Karpas-422 (cell line): Measurements from ENCODE around the gene MSANTD1. TPM values are rescaled to one million over a fixed set of nuclear protein-coding genes. Genes with fewer than 3 reads are reported as not detected.

Experiments
- DNase-seq: peaks from one replicate; pipeline ENCODE4 v3.0.0-alpha.2; 2015
- H2AFZ ChIP-seq: fragments of 200-600 bp; sonication (generic); 2 replicates; pipeline ENCODE4 v1.6.1; 2014; ENCODE audit warnings: antibody characterized with exemption, low read length, mixed read lengths
- H3K27ac ChIP-seq: fragments of 200-600 bp; sonication (generic); 2 replicates; pipeline ENCODE4 v1.5.1; 2014; ENCODE audit warnings: mild to moderate bottlenecking, low read length, moderate library complexity
- H3K27me3 ChIP-seq: fragments of 200-600 bp; sonication (generic); 2 replicates; pipeline ENCODE4 v1.6.1; 2014; ENCODE audit warnings: low read length, mixed read lengths
- H3K36me3 ChIP-seq: fragments of 200-600 bp; sonication (generic); 2 replicates; pipeline ENCODE4 v1.6.1; 2014; ENCODE audit warnings: low read length, mixed read lengths; ENCODE audit not compliant: insufficient read depth
- H3K4me1 ChIP-seq: fragments of 200-600 bp; sonication (generic); 2 replicates; pipeline ENCODE4 v1.6.1; 2014; ENCODE audit warnings: mild to moderate bottlenecking, low read length, mixed read lengths
- H3K4me2 ChIP-seq: fragments of 200-600 bp; sonication (generic); 2 replicates; pipeline ENCODE4 v1.6.1; 2014; ENCODE audit warnings: low read length, low read depth, mild to moderate bottlenecking; ENCODE audit not compliant: poor library complexity, severe bottlenecking
- H3K4me3 ChIP-seq: fragments of 200-600 bp; sonication (generic); 2 replicates; pipeline ENCODE4 v1.5.1; 2014; ENCODE audit warnings: mild to moderate bottlenecking, antibody characterized with exemption, low read length, mixed read lengths
- H3K79me2 ChIP-seq: fragments of 200-600 bp; sonication (generic); 2 replicates; pipeline ENCODE4 v1.6.1; 2014; ENCODE audit warnings: mild to moderate bottlenecking, low read length, mixed read lengths
- H3K9ac ChIP-seq: fragments of 200-600 bp; sonication (generic); 2 replicates; pipeline ENCODE4 v1.6.0; 2014; ENCODE audit warnings: low read length
- H3K9me2 ChIP-seq: fragments of 200-600 bp; sonication (generic), shearing (Covaris generic); replicated peaks from 2 replicates; pipeline ENCODE4 v1.6.0; 2014; ENCODE audit warnings: mild to moderate bottlenecking, low read length, moderate library complexity; ENCODE audit not compliant: insufficient read depth
- H3K9me3 ChIP-seq: fragments of 300-700, 200-600 bp; sonication (generic); 2 replicates; pipeline ENCODE4 v1.6.1; 2014; ENCODE audit warnings: low read length, mixed read lengths
- H4K20me1 ChIP-seq: fragments of 200-600 bp; sonication (generic); 2 replicates; pipeline ENCODE4 v1.6.1; 2014; ENCODE audit warnings: mild to moderate bottlenecking, antibody characterized with exemption, low read length, low read depth; ENCODE audit not compliant: insufficient read depth
- total RNA-seq: library from RNA; depleted of rRNA; stranded (reverse); fragments of >200 nt; shearing (Covaris generic); gene quantifications from 2 replicates; pipeline ENCODE4 v1.2.3, GENCODE V29; 2014; ENCODE audit warnings: low replicate concordance

Gene MSANTD1
- total RNA-seq, 1 experiment from 2014 or later: 0.52 TPM

DNA sequence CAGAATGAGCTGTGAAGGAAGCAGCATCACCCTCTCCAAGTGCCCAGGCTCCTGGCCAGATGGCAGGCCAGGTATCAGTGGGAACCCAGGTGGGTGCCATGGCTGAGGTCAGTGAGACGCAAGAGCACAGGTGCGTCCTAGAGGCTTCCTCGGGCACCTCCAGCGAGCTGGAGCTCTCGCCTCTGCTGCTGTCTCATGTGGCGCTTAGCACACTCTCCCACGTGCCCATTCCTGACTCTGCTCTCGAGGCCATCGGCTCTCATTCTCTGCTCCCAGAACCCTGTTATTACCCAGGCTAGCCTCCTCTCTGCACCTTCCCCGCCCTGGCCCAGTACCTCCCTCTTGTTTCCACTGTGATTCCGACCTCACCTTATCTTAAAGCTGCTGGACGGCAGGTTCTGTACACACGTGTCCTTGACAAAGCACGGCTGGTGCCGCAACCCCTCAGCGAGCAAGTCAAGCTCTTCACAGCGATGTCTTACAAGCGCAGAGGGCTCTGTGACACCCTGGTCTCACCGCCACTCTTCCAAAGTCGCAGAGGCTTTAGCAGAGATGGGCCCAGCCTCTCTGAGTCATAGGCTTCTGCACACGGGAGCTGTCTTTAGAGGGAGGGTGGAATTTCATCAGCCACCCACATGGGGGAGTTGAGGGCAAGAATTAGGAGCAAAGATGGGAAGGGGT lies 15.4 kb upstream of the MSANTD1 start:
- Histone ChIP-seq H3K4me3 (no peak overlapping the region), H3K4me1 (no peaks in the 10 kb centered on the region), H3K27me3 (no peaks in the 10 kb centered on the region), H3K9me2 (no peaks in the 10 kb centered on the region), H3K9ac (no peak overlapping the region), H2AFZ (no peak overlapping the region), H3K79me2 (no peaks in the 10 kb centered on the region), H3K9me3 (no peaks in the 10 kb centered on the region), H4K20me1 (no peaks in the 10 kb centered on the region), H3K36me3 (peaks cover 12% of the 10 kb centered on the region), H3K27ac (no peak overlapping the region), H3K4me2 (no peak overlapping the region)
- DNase-seq: no peak

DNA sequence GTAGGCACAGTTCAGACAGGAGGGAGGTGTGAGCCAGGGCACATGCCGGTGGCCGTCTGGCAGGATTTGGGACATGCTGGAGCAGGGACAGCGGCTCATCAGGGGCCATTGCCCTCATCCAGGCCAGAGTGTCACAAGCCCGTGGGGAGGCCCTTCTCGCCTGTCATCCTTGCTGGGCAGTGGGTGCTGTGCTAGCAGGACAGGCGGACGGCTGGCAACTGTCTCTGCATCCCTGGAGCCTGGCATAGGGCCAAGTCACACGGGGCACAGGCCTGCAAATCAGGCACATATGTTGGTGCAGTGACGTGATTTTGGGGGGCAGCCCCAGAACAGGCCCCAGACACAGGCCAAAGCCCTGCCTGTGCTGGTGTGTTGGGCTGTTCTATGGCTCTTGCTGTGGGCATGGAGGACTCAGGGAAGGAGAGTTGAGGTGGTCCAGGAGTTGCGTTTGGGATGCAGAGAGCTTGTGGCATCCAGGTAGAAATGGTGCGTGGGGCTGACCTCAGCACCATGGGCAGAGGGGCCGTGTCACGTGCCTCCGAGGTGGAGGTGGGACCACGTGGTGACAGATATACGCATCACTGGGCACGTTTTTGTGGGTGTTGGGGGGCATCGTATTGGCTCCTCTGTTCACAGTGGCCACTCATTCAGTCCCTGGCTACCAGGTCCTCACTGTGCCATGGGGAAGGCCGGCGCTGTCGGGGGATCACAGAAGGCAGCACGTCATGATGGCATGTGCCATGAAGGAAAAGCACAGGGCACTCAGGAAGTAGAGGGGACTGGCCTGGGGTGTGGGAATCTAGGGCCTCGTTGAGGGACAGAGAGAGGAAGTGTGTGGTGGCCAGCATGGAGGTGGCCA lies 14.6 kb upstream of the MSANTD1 start:
- DNase-seq: no peak
- Histone ChIP-seq H3K27me3 (no peaks in the 10 kb centered on the region), H3K79me2 (no peaks in the 10 kb centered on the region), H3K9ac (no peak overlapping the region), H3K9me2 (no peaks in the 10 kb centered on the region), H3K4me2 (no peak overlapping the region), H3K36me3 (peaks cover 3% of the 10 kb centered on the region), H3K27ac (no peak overlapping the region), H3K9me3 (no peaks in the 10 kb centered on the region), H3K4me1 (no peaks in the 10 kb centered on the region), H2AFZ (no peak overlapping the region), H3K4me3 (no peak overlapping the region), H4K20me1 (no peaks in the 10 kb centered on the region)

DNA sequence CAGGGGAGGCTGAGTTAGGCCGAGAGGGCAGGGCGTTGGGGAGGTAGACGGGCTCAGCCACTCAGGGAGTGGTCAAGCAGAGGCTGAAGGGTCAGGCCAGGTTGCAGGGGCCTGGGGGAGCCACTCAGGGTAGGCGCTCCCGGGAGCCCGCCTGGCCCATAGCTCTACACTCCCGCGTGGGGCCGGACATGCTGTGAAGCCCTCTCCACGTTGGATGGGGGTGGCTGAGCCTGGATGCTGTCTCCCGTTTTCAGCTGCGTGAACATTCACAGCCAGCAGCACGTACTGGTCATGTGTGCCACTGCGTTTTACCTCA lies 14.0 kb upstream of the MSANTD1 start:
- no peaks in the 10 kb centered on the region for H3K9me3 ChIP-seq
- H4K20me1 ChIP-seq: no peaks in the 10 kb centered on the region
- no peak overlapping the region for H3K4me3 ChIP-seq
- no peaks in the 10 kb centered on the region for H3K9me2 ChIP-seq
- H3K27me3 ChIP-seq: no peaks in the 10 kb centered on the region
- H3K4me2 ChIP-seq: no peak overlapping the region
- no peak overlapping the region for H3K27ac ChIP-seq
- no peak for DNase-seq
- no peaks in the 10 kb centered on the region for H3K79me2 ChIP-seq
- H3K4me1 ChIP-seq: no peaks in the 10 kb centered on the region
- no peak overlapping the region for H3K9ac ChIP-seq
- no peaks in the 10 kb centered on the region for H3K36me3 ChIP-seq
- no peak overlapping the region for H2AFZ ChIP-seq

DNA sequence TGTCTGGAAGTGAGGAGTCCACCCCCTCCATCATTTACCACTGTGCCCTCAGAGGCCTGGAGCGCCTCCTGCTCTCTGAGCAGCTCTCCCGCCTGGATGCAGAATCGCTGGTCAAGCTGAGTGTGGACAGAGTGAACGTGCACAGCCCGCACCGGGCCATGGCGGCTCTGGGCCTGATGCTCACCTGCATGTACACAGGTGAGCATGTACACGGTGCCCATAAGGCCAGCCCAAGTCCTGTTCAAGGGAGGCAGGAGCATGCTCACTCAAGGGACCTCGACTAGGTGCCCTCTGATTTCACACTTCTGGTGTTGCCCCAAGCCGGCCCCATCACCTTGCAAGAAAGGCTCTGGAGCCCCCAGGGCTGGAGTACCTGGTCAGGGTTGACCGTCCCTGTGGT lies 13.4 kb upstream of the MSANTD1 start:
- no peaks in the 10 kb centered on the region for H3K27me3 ChIP-seq
- H3K4me1 ChIP-seq: no peaks in the 10 kb centered on the region
- H3K79me2 ChIP-seq: no peaks in the 10 kb centered on the region
- H3K27ac ChIP-seq: no peak overlapping the region
- H3K36me3 ChIP-seq: no peaks in the 10 kb centered on the region
- no peak overlapping the region for H3K4me2 ChIP-seq
- no peaks in the 10 kb centered on the region for H3K9me3 ChIP-seq
- H3K9me2 ChIP-seq: no peaks in the 10 kb centered on the region
- no peaks in the 10 kb centered on the region for H4K20me1 ChIP-seq
- DNase-seq: no peak
- no peak overlapping the region for H2AFZ ChIP-seq
- H3K4me3 ChIP-seq: no peak overlapping the region
- H3K9ac ChIP-seq: no peak overlapping the region

DNA sequence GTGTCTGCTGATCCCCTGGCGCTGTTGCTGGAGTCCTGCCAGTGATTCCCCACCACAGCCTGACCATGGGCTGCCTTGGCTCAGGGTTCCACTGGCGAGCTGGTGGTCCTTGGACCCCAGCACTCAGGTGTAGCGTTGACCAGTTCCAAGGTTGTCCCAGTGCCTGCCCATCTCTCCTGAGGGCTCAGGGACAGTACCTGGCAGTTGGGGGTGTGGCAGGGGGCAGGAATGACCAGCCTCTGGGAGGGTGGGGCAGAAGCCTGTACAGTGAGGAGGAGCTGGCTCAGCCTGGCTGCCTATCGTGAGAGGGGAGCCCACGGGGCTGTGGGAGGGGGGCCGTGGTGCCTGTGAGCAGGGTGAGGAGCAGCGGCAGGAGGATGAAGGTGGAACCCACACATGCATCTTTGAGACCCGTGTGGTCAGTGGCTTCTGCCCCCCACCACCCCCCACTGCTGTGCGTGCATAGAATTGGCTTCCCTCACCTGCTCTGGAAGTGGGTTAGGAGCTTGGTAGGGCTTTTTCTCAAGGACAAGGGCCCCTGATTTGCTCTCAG lies 12.6 kb upstream of the MSANTD1 start:
- H4K20me1 ChIP-seq: no peaks in the 10 kb centered on the region
- no peaks in the 10 kb centered on the region for H3K9me3 ChIP-seq
- H3K27ac ChIP-seq: no peak overlapping the region
- H3K36me3 ChIP-seq: no peaks in the 10 kb centered on the region
- H3K79me2 ChIP-seq: no peaks in the 10 kb centered on the region
- no peak for DNase-seq
- H3K9me2 ChIP-seq: no peaks in the 10 kb centered on the region
- no peak overlapping the region for H3K4me2 ChIP-seq
- H2AFZ ChIP-seq: no peak overlapping the region
- H3K4me1 ChIP-seq: no peaks in the 10 kb centered on the region
- H3K9ac ChIP-seq: no peak overlapping the region
- H3K4me3 ChIP-seq: no peak overlapping the region
- H3K27me3 ChIP-seq: no peaks in the 10 kb centered on the region

DNA sequence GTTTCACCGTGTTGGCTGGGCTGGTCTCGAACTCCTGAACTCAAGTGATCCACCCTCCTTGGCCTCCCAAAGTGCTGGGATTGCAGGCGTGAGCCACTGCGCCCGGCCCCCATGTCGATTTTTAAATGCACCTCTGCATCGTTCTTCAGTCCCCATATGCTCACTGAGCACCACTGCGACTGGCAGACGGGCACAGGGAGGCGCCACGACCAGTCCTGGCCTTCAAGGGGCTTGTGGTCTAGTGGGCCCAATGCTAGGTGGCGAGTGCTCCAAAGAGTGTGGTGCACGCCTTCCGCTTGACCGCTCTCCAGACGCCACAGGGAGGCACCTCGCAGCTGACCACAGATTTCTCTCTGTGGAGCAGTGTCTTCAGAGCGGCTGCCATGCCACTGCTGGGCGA lies 11.7 kb upstream of the MSANTD1 start:
- no peaks in the 10 kb centered on the region for H3K27me3 ChIP-seq
- no peak overlapping the region for H3K9ac ChIP-seq
- H2AFZ ChIP-seq: no peak overlapping the region
- DNase-seq: no peak
- no peaks in the 10 kb centered on the region for H3K9me2 ChIP-seq
- no peak overlapping the region for H3K27ac ChIP-seq
- no peaks in the 10 kb centered on the region; the same call in 1 of the 2 replicates for H3K36me3 ChIP-seq
- no peaks in the 10 kb centered on the region for H3K79me2 ChIP-seq
- no peaks in the 10 kb centered on the region for H3K4me1 ChIP-seq
- H3K9me3 ChIP-seq: no peaks in the 10 kb centered on the region
- no peaks in the 10 kb centered on the region for H4K20me1 ChIP-seq
- no peak overlapping the region for H3K4me3 ChIP-seq
- no peak overlapping the region for H3K4me2 ChIP-seq

DNA sequence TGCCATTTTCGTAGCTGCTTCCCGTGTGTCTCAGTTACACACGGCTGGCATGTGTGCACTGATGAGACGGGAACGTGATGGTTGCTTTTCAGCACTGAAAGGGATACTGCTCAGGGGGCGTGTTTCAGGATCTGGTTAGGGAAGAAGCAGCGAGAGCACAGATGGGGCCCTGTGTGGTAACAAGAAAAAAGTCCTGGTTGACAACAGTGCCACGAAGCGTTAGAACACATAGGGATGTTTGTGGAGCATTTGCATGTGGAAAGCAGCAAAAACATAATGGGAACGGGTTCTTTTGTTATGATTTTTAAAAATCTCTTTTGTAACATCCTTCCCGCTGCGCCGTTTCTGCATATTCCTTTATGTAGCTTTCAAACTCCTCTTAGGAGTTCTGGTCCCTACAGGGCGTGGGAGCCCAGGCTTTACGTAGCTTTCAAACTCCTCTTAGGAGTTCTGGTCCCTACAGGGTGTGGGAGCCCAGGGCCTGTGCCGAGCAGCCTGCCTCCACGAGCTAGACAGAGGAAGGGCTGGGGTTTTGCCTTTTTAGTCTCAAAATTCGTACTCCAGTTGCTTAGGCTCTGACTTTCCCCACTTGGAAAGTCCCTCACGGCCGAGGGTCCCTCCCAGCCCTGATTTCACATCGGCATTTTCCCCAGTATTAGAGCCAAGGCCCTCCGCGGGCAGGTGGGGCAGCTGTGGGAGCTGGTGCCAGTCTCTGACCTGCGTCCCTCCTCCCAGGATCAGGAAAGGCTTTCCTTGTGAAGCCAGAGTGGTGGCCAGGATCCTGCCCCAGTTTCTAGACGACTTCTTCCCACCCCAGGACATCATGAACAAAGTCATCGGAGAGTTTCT lies 11.0 kb upstream of the MSANTD1 start:
- Histone ChIP-seq H3K4me1 (no peaks in the 10 kb centered on the region), H3K27me3 (no peaks in the 10 kb centered on the region), H3K4me3 (no peak overlapping the region), H3K9ac (no peak overlapping the region), H3K9me3 (no peaks in the 10 kb centered on the region), H3K27ac (no peak overlapping the region), H4K20me1 (no peaks in the 10 kb centered on the region), H3K79me2 (no peaks in the 10 kb centered on the region), H3K9me2 (no peaks in the 10 kb centered on the region), H3K36me3 (no peaks in the 10 kb centered on the region; the same call in 1 of the 2 replicates), H3K4me2 (no peak overlapping the region), H2AFZ (no peak overlapping the region)
- no peak for DNase-seq

DNA sequence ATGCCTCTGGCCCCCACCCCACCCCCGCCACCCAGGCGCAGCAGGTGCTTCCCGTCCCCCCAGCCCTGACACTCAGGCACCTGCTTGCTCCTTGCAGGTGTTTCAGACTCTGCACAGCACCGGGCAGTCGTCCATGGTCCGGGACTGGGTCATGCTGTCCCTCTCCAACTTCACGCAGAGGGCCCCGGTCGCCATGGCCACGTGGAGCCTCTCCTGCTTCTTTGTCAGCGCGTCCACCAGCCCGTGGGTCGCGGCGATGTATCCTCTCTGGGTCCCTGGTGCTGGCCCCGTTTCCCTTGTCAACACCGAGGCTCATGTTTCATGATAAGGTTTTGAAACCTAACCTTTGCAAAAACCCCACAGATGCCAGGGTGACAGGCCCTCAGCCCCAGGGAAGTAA lies 10.2 kb upstream of the MSANTD1 start:
- Histone ChIP-seq H3K27ac (no peak overlapping the region), H4K20me1 (no peaks in the 10 kb centered on the region), H3K4me3 (no peak overlapping the region), H3K79me2 (no peaks in the 10 kb centered on the region), H3K9ac (no peak overlapping the region), H3K9me2 (no peaks in the 10 kb centered on the region), H3K4me1 (no peaks in the 10 kb centered on the region), H3K4me2 (no peak overlapping the region), H3K9me3 (no peaks in the 10 kb centered on the region), H3K27me3 (no peaks in the 10 kb centered on the region), H2AFZ (no peak overlapping the region), H3K36me3 (no peaks in the 10 kb centered on the region; the same call in 1 of the 2 replicates)
- no peak for DNase-seq
